ENCODE results near the gene ADAM10. TPM values are rescaled to one million over a fixed set of nuclear protein-coding genes. Genes with fewer than 3 reads are reported as not detected.

Gene ADAM10
- total RNA-seq, 1 donor from 2014 or later, result 243 TPM

GRCh38 chr15:58616171-58616570, 133.3 kb downstream of the ADAM10 start:
- Mint-ChIP-seq H3K36me3 (ENCODE audit: low read depth, unreplicated experiment) (peaks cover 46% of the 10 kb centered on the region), H3K27me3 (ENCODE audit: low read depth, unreplicated experiment) (no peaks in the 10 kb centered on the region)

DNA sequence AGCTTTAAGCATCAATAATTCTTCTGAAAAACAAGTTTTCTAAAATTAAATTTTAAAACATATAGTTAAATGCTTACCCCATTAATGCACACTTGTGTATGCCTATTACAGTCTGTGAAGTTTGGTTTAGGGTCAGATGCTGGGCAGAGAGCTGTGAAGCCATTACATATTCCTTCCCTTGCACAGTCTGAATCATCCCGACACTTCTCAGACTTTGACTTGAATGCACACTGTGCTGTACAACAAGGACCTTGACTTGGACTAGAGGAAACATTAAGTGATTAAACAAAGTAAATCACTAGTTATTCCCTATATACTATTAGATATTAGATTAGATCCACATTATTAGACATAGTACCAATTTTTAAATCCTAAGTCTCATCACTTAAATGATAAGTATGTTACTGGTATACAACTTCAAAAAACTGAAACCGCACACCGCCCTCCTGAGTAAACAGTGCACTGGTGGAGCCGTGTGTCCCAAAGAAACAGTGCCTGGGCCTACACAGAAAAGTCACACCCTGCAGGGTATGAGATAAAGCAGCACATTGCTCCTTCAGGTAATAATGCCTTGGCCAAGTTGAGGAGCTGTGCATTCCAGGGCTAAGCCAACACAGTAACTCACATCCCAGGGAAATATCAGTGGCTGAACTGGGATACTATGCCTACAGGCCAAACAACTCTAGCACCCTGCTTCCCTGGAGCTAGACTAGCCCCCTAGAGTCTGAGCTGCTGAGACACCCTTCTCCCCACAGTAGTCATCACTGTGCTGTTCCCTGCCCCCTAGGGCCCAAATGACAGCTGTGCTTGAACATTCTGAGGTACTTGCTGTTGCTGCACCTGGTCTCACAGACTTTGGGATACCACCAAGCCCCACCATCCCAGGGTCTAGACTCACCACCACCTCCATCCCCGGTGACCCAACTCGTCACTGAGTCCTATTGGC, 137.5 kb downstream of the ADAM10 start:
- H3K4me1 ChIP-seq (ENCODE audit: insufficient read depth, low read length), result no peaks in the 10 kb centered on the region

More at GRCh38 chr15:58616171-58616570, 133.3 kb downstream of the ADAM10 start:
- FAIRE-seq (peak; percentile 5), DNase-seq (ENCODE audit: low read depth) (no peak)
- Histone ChIP-seq H3K27ac (ENCODE audit: low read depth, low read length) (no peak overlapping the region), H3K4me1 (ENCODE audit: insufficient read depth, low read length) (no peaks in the 10 kb centered on the region), H3K4me3 (ENCODE audit: insufficient read depth, low read depth, low read length) (no peak overlapping the region), H3K9ac (ENCODE audit: low read length) (no peak overlapping the region), H3K36me3 (ENCODE audit: insufficient read depth, low read length) (no peaks in the 10 kb centered on the region), H3K27me3 (ENCODE audit: insufficient read depth, low read length) (no peaks in the 10 kb centered on the region), H2AFZ (ENCODE audit: low read depth, low read length) (no peak overlapping the region), H3K9me3 (ENCODE audit: insufficient read depth, low read depth, low read length) (peaks cover 3% of the 10 kb centered on the region), H3K4me2 (ENCODE audit: low read length) (no peak overlapping the region), H3K79me2 (ENCODE audit: insufficient read depth, low read length) (peaks cover 12% of the 10 kb centered on the region), H4K20me1 (ENCODE audit: insufficient read depth, low read length) (peaks cover 4% of the 10 kb centered on the region)
- Mint-ChIP-seq H3K4me3 (ENCODE audit: unreplicated experiment) (no peak overlapping the region), H3K4me1 (ENCODE audit: low read depth, unreplicated experiment) (peaks cover 5% of the 10 kb centered on the region), H3K9me3 (ENCODE audit: unreplicated experiment) (peaks cover 10% of the 10 kb centered on the region), H3K27ac (ENCODE audit: unreplicated experiment) (no peak overlapping the region)
- TF ChIP-seq EZH2 (IDR thresholded peaks at IDR 0.05; ENCODE audit: insufficient read depth, low read length), result no peak
- TF ChIP-seq CTCF (IDR thresholded peaks at IDR 0.05; ENCODE audit: insufficient read depth, low read depth, low read length), result no peak

More for the DNA sequence above, 137.5 kb downstream of the ADAM10 start:
- Histone ChIP-seq H3K36me3 (ENCODE audit: insufficient read depth, low read length) (peaks cover 7% of the 10 kb centered on the region), H3K4me2 (ENCODE audit: low read length) (no peak overlapping the region), H3K27ac (ENCODE audit: low read depth, low read length) (no peak overlapping the region), H3K9me3 (ENCODE audit: insufficient read depth, low read depth, low read length) (peaks cover 3% of the 10 kb centered on the region), H2AFZ (ENCODE audit: low read depth, low read length) (no peak overlapping the region), H3K9ac (ENCODE audit: low read length) (no peak overlapping the region), H4K20me1 (ENCODE audit: insufficient read depth, low read length) (peaks cover 4% of the 10 kb centered on the region), H3K27me3 (ENCODE audit: insufficient read depth, low read length) (no peaks in the 10 kb centered on the region), H3K4me3 (ENCODE audit: insufficient read depth, low read depth, low read length) (no peak overlapping the region), H3K79me2 (ENCODE audit: insufficient read depth, low read length) (peaks cover 12% of the 10 kb centered on the region)
- peaks cover 8% of the 10 kb centered on the region for H3K9me3 Mint-ChIP-seq (ENCODE audit: unreplicated experiment)
- H3K4me1 Mint-ChIP-seq (ENCODE audit: low read depth, unreplicated experiment), result peaks cover 15% of the 10 kb centered on the region
- no peak for TF ChIP-seq CTCF (IDR thresholded peaks at IDR 0.05; ENCODE audit: insufficient read depth, low read depth, low read length)
- TF ChIP-seq EZH2 (IDR thresholded peaks at IDR 0.05; ENCODE audit: insufficient read depth, low read length), result no peak
- H3K36me3 Mint-ChIP-seq (ENCODE audit: low read depth, unreplicated experiment), result peaks cover 39% of the 10 kb centered on the region
- FAIRE-seq, result no peak
- no peak overlapping the region for H3K4me3 Mint-ChIP-seq (ENCODE audit: unreplicated experiment)
- DNase-seq (ENCODE audit: low read depth), result no peak
- no peak overlapping the region for H3K27ac Mint-ChIP-seq (ENCODE audit: unreplicated experiment)
- H3K27me3 Mint-ChIP-seq (ENCODE audit: low read depth, unreplicated experiment), result no peaks in the 10 kb centered on the region
